ENCODE measurements around the gene DNAJB9. TPM values are rescaled to one million over a fixed set of nuclear protein-coding genes. Genes with fewer than 3 reads are reported as not detected.
"Not testable (repeated sequence)": the region's sequence is repeated elsewhere in the genome, so short reads cannot be mapped to it uniquely, and the experiment has no call there.

Gene DNAJB9
- total and polyA plus RNA-seq, 2 donors: 13.2 to 13.9 TPM

DNA sequence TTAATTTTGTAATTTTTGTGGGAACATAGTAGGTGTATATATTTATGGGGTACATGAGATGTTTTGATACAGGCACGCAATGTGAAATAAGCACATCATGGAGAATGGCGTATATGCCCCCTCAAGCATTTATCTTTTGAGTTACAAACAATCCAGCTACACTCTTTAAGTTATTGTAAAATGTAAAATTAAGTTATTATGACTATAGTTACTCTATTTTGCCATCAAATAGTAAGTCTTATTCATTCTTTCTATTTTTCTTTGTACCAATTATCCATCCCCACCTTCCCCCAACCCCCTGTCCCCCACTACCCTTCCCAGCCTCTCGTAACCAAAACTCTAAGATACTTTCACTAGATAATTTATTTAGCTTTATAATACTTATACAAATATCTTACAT, 36.0 kb upstream of the DNAJB9 start:
- no peak overlapping the region for H3K4me3 ChIP-seq (ENCODE audit: low read length in 2 of 2)
- no peaks in the 10 kb centered on the region for H3K4me1 ChIP-seq (ENCODE audit: control insufficient read depth in 2 of 2, insufficient read depth in 2 of 2, low read length in 2 of 2)
- no peaks in the 10 kb centered on the region for H3K9me3 ChIP-seq (ENCODE audit: control insufficient read depth in 2 of 2, insufficient read depth in 1 of 2, low read length in 1 of 2)
- no peak overlapping the region for H3K27ac ChIP-seq (ENCODE audit: low read depth in 1 of 2, low read length in 1 of 2)
- no peaks in the 10 kb centered on the region for H3K36me3 ChIP-seq (ENCODE audit: control insufficient read depth in 2 of 2, insufficient read depth in 2 of 2, low read length in 1 of 2)
- H3K27me3 ChIP-seq (ENCODE audit: control insufficient read depth in 2 of 2, insufficient read depth in 1 of 2, low read length in 1 of 2): no peaks in the 10 kb centered on the region
- 98% methylated on average over 3 of the region's 3 CpGs for whole genome bisulfite sequencing
- no peak for DNase-seq (ENCODE audit: low read depth in 6 of 9, low spot score in 9 of 9)

DNA sequence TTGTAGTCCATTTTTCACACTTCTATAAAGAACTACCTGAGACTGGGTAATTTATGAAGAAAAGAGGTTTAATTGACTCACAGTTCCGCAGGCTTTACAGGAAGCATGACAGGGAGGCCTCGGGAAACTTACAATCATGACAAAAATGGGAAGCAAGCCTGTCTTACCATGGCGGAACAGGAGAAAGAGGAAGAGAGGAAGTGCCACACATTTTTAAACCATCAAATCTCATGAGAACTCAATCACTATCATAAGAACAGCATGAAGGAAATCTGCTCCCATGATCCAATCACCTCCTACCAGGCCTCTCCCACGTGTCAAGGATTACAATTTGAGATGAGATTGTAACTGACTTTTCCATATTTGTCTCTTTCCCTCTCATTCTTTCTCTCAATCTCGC, 34.4 kb upstream of the DNAJB9 start:
- Histone ChIP-seq H3K4me1 (ENCODE audit: control insufficient read depth in 2 of 2, insufficient read depth in 2 of 2, low read length in 2 of 2) (no peaks in the 10 kb centered on the region), H3K36me3 (ENCODE audit: control insufficient read depth in 2 of 2, insufficient read depth in 2 of 2, low read length in 1 of 2) (no peaks in the 10 kb centered on the region), H3K27me3 (ENCODE audit: control insufficient read depth in 2 of 2, insufficient read depth in 1 of 2, low read length in 1 of 2) (no peaks in the 10 kb centered on the region), H3K9me3 (ENCODE audit: control insufficient read depth in 2 of 2, insufficient read depth in 1 of 2, low read length in 1 of 2) (no peaks in the 10 kb centered on the region), H3K27ac (ENCODE audit: low read depth in 1 of 2, low read length in 1 of 2) (no peak overlapping the region), H3K4me3 (ENCODE audit: low read length in 2 of 2) (no peak overlapping the region)
- 71% methylated on average over 5 of the region's 5 CpGs for WGBS
- DNase-seq (ENCODE audit: low read depth in 6 of 9, low spot score in 9 of 9): no peak

DNA sequence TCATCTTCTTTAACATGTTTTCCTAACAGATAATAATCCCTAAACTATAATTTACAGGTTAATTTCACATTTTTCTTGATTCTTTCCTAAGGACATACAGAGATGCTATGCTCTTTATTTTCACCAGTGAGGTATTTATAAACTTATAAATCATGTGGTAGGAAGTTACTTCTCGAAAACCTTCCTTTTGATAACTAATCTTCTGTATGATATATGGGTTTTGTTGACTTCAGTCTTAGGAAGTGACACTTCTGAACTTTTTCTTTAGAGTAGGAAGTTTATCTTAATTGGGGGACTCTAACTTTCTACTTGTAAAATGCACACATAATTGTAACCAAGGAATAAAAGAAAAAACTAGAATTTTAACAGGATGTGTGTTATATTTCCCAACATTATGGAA, 33.9 kb upstream of the DNAJB9 start:
- Histone ChIP-seq H3K9me3 (ENCODE audit: control insufficient read depth in 2 of 2, insufficient read depth in 1 of 2, low read length in 1 of 2) (no peaks in the 10 kb centered on the region), H3K27ac (ENCODE audit: low read depth in 1 of 2, low read length in 1 of 2) (no peak overlapping the region), H3K36me3 (ENCODE audit: control insufficient read depth in 2 of 2, insufficient read depth in 2 of 2, low read length in 1 of 2) (no peaks in the 10 kb centered on the region), H3K4me1 (ENCODE audit: control insufficient read depth in 2 of 2, insufficient read depth in 2 of 2, low read length in 2 of 2) (no peaks in the 10 kb centered on the region), H3K4me3 (ENCODE audit: low read length in 2 of 2) (no peak overlapping the region), H3K27me3 (ENCODE audit: control insufficient read depth in 2 of 2, insufficient read depth in 1 of 2, low read length in 1 of 2) (no peaks in the 10 kb centered on the region)
- DNase-seq (ENCODE audit: low read depth in 6 of 9, low spot score in 9 of 9): no peak
- WGBS: 40% methylated on average over 1 of the region's 1 CpG

DNA sequence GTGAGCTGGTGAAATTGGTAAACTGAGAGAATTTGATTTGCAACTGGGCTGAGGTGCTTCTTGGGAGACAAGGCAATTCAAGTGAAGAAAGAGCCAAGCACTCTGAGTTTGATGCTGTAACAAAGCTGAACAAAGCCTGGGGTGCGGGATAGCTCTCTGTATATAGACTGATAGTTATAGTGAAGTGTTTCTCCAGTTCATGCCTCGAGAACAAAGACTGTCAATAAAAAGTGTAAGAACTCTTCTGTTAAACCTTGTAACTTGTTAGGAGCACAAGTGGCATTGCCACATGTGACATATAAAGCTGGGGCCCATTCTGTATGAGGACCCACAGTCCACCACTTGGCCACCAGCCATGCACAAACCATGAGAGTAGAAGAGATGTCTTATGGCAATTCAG, 32.4 kb upstream of the DNAJB9 start:
- Histone ChIP-seq H3K4me3 (ENCODE audit: low read length in 2 of 2) (no peak overlapping the region), H3K36me3 (ENCODE audit: control insufficient read depth in 2 of 2, insufficient read depth in 2 of 2, low read length in 1 of 2) (no peaks in the 10 kb centered on the region), H3K9me3 (ENCODE audit: control insufficient read depth in 2 of 2, insufficient read depth in 1 of 2, low read length in 1 of 2) (no peaks in the 10 kb centered on the region), H3K27ac (ENCODE audit: low read depth in 1 of 2, low read length in 1 of 2) (no peak overlapping the region), H3K27me3 (ENCODE audit: control insufficient read depth in 2 of 2, insufficient read depth in 1 of 2, low read length in 1 of 2) (no peaks in the 10 kb centered on the region), H3K4me1 (ENCODE audit: control insufficient read depth in 2 of 2, insufficient read depth in 2 of 2, low read length in 2 of 2) (no peaks in the 10 kb centered on the region)
- 92% methylated on average over 2 of the region's 2 CpGs for WGBS
- DNase-seq (ENCODE audit: low read depth in 6 of 9, low spot score in 9 of 9): no peak

DNA sequence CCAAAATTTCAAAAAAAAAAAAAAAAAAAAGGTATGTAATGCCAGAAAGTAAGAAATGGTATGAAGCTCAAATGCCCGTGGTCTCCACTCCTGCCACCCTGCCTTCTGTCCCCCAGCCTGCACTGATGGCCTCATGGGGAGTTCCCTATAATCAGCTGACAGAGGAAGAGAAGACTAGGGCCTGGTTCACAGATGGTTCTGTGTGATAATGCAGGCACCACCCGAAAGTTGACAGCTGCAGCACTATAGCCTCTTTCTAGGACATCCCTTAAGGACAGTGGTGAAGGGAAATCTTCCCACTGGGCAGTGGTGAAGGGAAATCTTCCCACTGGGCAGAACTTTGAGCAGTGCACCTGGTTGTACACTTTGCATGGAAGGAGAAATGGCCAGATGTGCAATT, 31.4 kb upstream of the DNAJB9 start:
- H3K36me3 ChIP-seq (ENCODE audit: control insufficient read depth in 2 of 2, insufficient read depth in 2 of 2, low read length in 1 of 2); H3K4me1 ChIP-seq (ENCODE audit: control insufficient read depth in 2 of 2, insufficient read depth in 2 of 2, low read length in 2 of 2); H3K9me3 ChIP-seq (ENCODE audit: control insufficient read depth in 2 of 2, insufficient read depth in 1 of 2, low read length in 1 of 2); DNase-seq (ENCODE audit: low read depth in 6 of 9, low spot score in 9 of 9); H3K27me3 ChIP-seq (ENCODE audit: control insufficient read depth in 2 of 2, insufficient read depth in 1 of 2, low read length in 1 of 2); H3K4me3 ChIP-seq (ENCODE audit: low read length in 2 of 2); H3K27ac ChIP-seq (ENCODE audit: low read depth in 1 of 2, low read length in 1 of 2): not testable (repeated sequence)
- WGBS: 26% methylated on average over 2 of the region's 2 CpGs

DNA sequence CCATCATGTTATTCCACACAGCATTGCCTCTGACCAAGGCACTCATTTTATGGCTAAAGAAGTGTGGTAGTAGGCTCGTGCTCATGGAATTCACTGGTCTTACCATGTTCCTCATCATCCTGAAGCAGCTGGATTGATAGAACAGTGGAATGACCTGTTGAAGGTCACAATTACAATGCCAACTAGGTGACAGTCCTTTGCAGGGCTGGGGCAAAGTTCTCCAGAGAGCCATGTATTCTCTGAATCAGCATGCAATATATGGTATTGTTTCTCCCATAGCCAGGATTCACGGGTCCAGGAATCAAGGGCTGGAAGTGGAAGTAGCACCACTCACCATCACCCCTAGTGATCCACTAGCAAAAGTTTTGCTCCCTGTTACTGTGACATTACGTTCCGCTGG, 31.0 kb upstream of the DNAJB9 start:
- not testable (repeated sequence) for H3K27me3 ChIP-seq (ENCODE audit: control insufficient read depth in 2 of 2, insufficient read depth in 1 of 2, low read length in 1 of 2); H3K9me3 ChIP-seq (ENCODE audit: control insufficient read depth in 2 of 2, insufficient read depth in 1 of 2, low read length in 1 of 2); H3K4me1 ChIP-seq (ENCODE audit: control insufficient read depth in 2 of 2, insufficient read depth in 2 of 2, low read length in 2 of 2); H3K27ac ChIP-seq (ENCODE audit: low read depth in 1 of 2, low read length in 1 of 2); DNase-seq (ENCODE audit: low read depth in 6 of 9, low spot score in 9 of 9); H3K4me3 ChIP-seq (ENCODE audit: low read length in 2 of 2); H3K36me3 ChIP-seq (ENCODE audit: control insufficient read depth in 2 of 2, insufficient read depth in 2 of 2, low read length in 1 of 2)
- 97% methylated on average over 4 of the region's 4 CpGs for WGBS

DNA sequence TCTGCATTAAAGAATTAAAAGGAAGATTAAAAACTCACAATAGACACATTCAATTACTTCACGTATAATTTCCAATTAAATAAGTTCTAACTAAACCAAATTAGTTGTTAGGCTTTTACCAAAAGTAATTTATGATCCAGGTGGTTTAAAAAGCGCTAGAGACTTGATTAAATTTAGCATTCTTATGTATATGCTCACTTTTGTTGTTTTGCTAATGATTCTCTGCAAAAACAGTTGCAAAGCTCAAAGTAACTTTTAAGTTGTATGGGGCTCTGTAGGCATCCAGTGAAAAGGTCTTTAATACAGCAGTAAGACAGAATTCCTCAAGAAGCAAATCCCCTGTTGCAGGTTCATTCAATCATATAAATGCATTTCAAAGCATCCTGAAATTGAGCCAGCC, 28.2 kb upstream of the DNAJB9 start:
- no peaks in the 10 kb centered on the region for H3K9me3 ChIP-seq (ENCODE audit: control insufficient read depth in 2 of 2, insufficient read depth in 1 of 2, low read length in 1 of 2)
- no peaks in the 10 kb centered on the region for H3K4me1 ChIP-seq (ENCODE audit: control insufficient read depth in 2 of 2, insufficient read depth in 2 of 2, low read length in 2 of 2)
- no peaks in the 10 kb centered on the region for H3K36me3 ChIP-seq (ENCODE audit: control insufficient read depth in 2 of 2, insufficient read depth in 2 of 2, low read length in 1 of 2)
- H3K27me3 ChIP-seq (ENCODE audit: control insufficient read depth in 2 of 2, insufficient read depth in 1 of 2, low read length in 1 of 2): no peaks in the 10 kb centered on the region
- WGBS: 95% methylated on average over 2 of the region's 2 CpGs
- H3K4me3 ChIP-seq (ENCODE audit: low read length in 2 of 2): no peak overlapping the region
- no peak for DNase-seq (ENCODE audit: low read depth in 6 of 9, low spot score in 9 of 9)
- no peak overlapping the region for H3K27ac ChIP-seq (ENCODE audit: low read depth in 1 of 2, low read length in 1 of 2)

DNA sequence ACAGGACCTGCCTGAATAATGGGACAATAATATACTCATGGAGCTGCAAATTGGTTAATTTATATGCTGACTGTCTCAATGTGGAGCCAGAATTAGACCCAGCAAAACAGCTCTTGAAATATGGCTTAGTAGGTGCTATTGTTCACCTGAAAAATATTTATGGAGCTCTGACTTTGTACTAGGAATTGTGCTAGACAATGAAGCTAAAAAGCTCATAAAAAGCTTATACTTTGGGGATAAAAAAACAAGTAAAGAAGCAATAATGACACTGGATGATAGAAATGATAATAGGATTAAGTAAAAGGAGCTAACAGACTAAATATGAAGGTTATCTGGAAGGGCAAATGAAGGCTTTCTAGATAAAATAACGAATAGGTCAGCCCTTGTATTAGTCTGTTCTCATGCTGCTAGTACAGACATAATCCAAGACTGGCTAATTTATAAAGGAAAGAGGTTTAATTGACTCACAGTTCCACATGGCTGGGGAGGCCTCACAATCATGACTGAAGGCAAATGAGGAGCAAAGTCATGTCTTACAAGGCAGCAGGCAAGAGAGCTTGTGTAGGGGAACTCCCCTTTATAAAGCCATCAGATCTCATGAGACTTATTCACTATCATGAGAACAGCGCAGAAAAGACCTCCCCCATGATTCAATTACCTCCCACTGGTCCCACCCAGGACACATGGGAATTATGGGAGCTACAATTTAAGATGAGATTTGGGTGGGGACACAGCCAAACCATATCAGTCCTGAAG, 21.4 kb upstream of the DNAJB9 start:
- not testable (repeated sequence) for H3K4me1 ChIP-seq (ENCODE audit: control insufficient read depth in 2 of 2, insufficient read depth in 2 of 2, low read length in 2 of 2); H3K36me3 ChIP-seq (ENCODE audit: control insufficient read depth in 2 of 2, insufficient read depth in 2 of 2, low read length in 1 of 2); H3K9me3 ChIP-seq (ENCODE audit: control insufficient read depth in 2 of 2, insufficient read depth in 1 of 2, low read length in 1 of 2); DNase-seq (ENCODE audit: low read depth in 6 of 9, low spot score in 9 of 9); H3K4me3 ChIP-seq (ENCODE audit: low read length in 2 of 2); H3K27ac ChIP-seq (ENCODE audit: low read depth in 1 of 2, low read length in 1 of 2); H3K27me3 ChIP-seq (ENCODE audit: control insufficient read depth in 2 of 2, insufficient read depth in 1 of 2, low read length in 1 of 2)
- 98% methylated on average over 2 of the region's 2 CpGs for whole genome bisulfite sequencing

DNA sequence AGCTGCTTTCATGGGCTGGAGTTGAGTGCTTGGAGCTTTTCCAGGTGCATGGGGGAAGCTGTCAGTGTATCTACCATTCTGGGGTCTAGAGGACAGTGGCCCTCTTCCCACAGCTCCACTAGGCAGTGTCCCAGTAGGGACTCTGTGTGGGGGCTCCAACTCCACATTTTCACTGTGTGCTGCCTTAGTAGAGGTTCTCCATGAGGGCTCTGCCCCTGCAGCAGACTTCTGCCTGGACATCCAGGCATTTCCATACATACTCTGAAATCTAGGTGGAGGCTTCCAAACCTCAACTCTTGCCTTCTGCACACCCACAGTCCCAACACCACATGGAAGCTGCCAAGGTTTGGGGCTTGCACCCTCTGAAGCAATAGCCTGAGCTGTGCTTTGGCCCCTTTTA, 13.0 kb upstream of the DNAJB9 start:
- H3K36me3 ChIP-seq (ENCODE audit: control insufficient read depth in 2 of 2, insufficient read depth in 2 of 2, low read length in 1 of 2); H3K27ac ChIP-seq (ENCODE audit: low read depth in 1 of 2, low read length in 1 of 2); H3K4me1 ChIP-seq (ENCODE audit: control insufficient read depth in 2 of 2, insufficient read depth in 2 of 2, low read length in 2 of 2); H3K27me3 ChIP-seq (ENCODE audit: control insufficient read depth in 2 of 2, insufficient read depth in 1 of 2, low read length in 1 of 2); DNase-seq (ENCODE audit: low read depth in 6 of 9, low spot score in 9 of 9); H3K4me3 ChIP-seq (ENCODE audit: low read length in 2 of 2); H3K9me3 ChIP-seq (ENCODE audit: control insufficient read depth in 2 of 2, insufficient read depth in 1 of 2, low read length in 1 of 2): not testable (repeated sequence)

DNA sequence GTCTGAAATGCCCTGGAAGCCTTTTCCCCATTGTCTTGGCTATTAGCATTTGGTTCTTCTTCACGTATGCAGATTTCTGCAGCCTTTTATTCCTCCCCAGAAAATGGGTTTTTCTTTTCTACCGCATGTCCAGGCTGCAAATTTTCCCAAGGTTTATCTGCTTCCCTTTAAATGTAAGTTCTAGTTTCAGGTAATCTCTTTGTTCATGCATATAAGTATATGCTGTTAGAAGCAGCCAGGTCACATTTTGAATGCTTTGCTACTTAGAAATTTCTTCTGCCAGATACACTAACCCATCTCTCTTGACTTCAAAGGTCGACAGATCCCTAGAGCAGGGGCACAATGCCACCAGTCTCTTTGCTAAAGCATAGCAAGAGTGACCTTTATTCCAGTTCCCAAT, 12.5 kb upstream of the DNAJB9 start:
- no peaks in the 10 kb centered on the region for H3K4me1 ChIP-seq (ENCODE audit: control insufficient read depth in 2 of 2, insufficient read depth in 2 of 2, low read length in 2 of 2)
- DNase-seq (ENCODE audit: low read depth in 6 of 9, low spot score in 9 of 9): no peak
- 98% methylated on average over 3 of the region's 3 CpGs for WGBS

More for the DNA sequence above, 12.5 kb upstream of the DNAJB9 start:
- Histone ChIP-seq H3K36me3 (ENCODE audit: control insufficient read depth in 2 of 2, insufficient read depth in 2 of 2, low read length in 1 of 2) (peaks cover 0 to 4% of the 10 kb centered on the region in 2 donors), H3K4me3 (ENCODE audit: low read length in 2 of 2) (no peak overlapping the region), H3K27me3 (ENCODE audit: control insufficient read depth in 2 of 2, insufficient read depth in 1 of 2, low read length in 1 of 2) (no peaks in the 10 kb centered on the region), H3K9me3 (ENCODE audit: control insufficient read depth in 2 of 2, insufficient read depth in 1 of 2, low read length in 1 of 2) (peaks cover 0 to 8% of the 10 kb centered on the region in 2 donors), H3K27ac (ENCODE audit: low read depth in 1 of 2, low read length in 1 of 2) (no peak overlapping the region)

Data from thymus (tissue), 11 donors.